Neural progenitor cell (in vitro differentiated cells): ENCODE data around the gene ZNF280C.

Experiments used
- EZH2 ChIP-seq: fragments of 200-600 bp; sonication (generic); IDR thresholded peaks from 2 replicates; pipeline ENCODE4 v1.6.1; 2017; ENCODE audit warnings: antibody characterized with exemption, mild to moderate bottlenecking, moderate library complexity
- EZH2phosphoT487 ChIP-seq: fragments of 200-600 bp; sonication (generic); IDR thresholded peaks from 2 replicates; pipeline ENCODE4 v1.6.1; 2017; ENCODE audit warnings: antibody characterized with exemption
- TF ChIP-seq, protein P1 (sequence below): fragments of 200-600 bp; sonication (generic); IDR thresholded peaks from 2 replicates; pipeline ENCODE4 v1.5.1; 2017; ENCODE audit warnings: antibody characterized with exemption, mild to moderate bottlenecking

DNA sequence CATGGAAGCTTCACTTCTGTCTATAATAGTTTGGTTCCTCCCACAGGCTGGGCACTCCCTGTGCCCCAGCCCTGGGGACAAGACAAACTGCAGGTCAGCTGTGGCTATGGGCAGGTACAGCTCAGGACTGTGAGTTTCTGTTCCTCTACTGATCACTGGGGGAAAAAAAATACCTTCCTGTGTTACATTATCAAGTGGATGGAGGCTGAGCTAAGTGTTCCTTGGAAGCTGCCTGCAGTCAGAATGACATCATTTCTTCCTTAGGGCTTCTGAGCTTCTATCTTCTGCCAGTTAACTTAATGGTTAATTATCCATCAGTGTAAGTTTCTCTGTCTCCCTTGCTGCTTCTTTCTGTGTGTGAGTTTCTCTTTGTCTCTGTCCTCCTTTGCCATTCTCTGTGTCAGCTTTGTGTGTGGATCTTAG is 92.3 kb downstream of the ZNF280C start:
- TF ChIP-seq, protein P1, sequence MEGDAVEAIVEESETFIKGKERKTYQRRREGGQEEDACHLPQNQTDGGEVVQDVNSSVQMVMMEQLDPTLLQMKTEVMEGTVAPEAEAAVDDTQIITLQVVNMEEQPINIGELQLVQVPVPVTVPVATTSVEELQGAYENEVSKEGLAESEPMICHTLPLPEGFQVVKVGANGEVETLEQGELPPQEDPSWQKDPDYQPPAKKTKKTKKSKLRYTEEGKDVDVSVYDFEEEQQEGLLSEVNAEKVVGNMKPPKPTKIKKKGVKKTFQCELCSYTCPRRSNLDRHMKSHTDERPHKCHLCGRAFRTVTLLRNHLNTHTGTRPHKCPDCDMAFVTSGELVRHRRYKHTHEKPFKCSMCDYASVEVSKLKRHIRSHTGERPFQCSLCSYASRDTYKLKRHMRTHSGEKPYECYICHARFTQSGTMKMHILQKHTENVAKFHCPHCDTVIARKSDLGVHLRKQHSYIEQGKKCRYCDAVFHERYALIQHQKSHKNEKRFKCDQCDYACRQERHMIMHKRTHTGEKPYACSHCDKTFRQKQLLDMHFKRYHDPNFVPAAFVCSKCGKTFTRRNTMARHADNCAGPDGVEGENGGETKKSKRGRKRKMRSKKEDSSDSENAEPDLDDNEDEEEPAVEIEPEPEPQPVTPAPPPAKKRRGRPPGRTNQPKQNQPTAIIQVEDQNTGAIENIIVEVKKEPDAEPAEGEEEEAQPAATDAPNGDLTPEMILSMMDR, result no peak
- no peak for TF ChIP-seq EZH2
- no peak for TF ChIP-seq EZH2phosphoT487
